Body of pancreas (tissue), 4 donors: Measurements from ENCODE around the gene TMBIM1. TPM values are rescaled to one million over a fixed set of nuclear protein-coding genes. Genes with fewer than 3 reads are reported as not detected.

Experiments
- ATAC-seq: fragments of 150-250 bp; one replicate; pipeline ENCODE4 v1.9.1; 2016
- DNase-seq, 4 donors: peaks; one replicate each; pipeline ENCODE4 v3.0.0-alpha.2; 2019
- H3K27ac ChIP-seq, 4 donors: fragments of 200-600 bp; sonication (generic); 1 replicate in 3 of 4; 2 replicates in 1 of 4; pipeline versions ENCODE4 v1.5.1 to v1.6.1; 2016 to 2019; ENCODE audit warnings: mild to moderate bottlenecking in 1 of 4, mixed read lengths in 1 of 4, moderate library complexity in 1 of 4
- H3K27me3 ChIP-seq, 2 donors: fragments of 200-600 bp; sonication (generic); one replicate each; pipeline ENCODE4 v1.6.0; 2016; ENCODE audit warnings: mild to moderate bottlenecking in 1 of 2
- H3K36me3 ChIP-seq, 2 donors: fragments of 200-600 bp; sonication (generic); replicated peaks in 1 of 2; 2 replicates each; pipeline ENCODE4 v1.5.1; 2016; ENCODE audit warnings: low read depth in 2 of 2; ENCODE audit not compliant: insufficient read depth in 1 of 2
- H3K4me1 ChIP-seq: fragments of 200-600 bp; sonication (generic); one replicate; pipeline ENCODE4 v1.6.0; 2016
- H3K4me3 ChIP-seq, 2 donors: fragments of 200-600 bp; sonication (generic); 1 replicate in 1 of 2; 2 replicates in 1 of 2; pipeline ENCODE4 v1.5.1; 2016 to 2019
- H3K9me3 ChIP-seq, 3 donors: fragments of 200-600 bp; sonication (generic); 1 replicate in 2 of 3; 2 replicates in 1 of 3; pipeline ENCODE4 v1.5.1; 2016
- CTCF ChIP-seq, 7 experiments: fragments of 450-650 bp in 4 of 7; fragments of 200-600 bp in 3 of 7; sonication (generic) in 3 of 7; IDR thresholded peaks; one replicate each; pipeline ENCODE4 v1.5.1; 2016 to 2019; ENCODE audit warnings: antibody characterized with exemption in 7 of 7
- POLR2A ChIP-seq, 3 donors: fragments of 450-650 bp; IDR thresholded peaks; one replicate each; pipeline ENCODE4 v1.6.1; 2016; ENCODE audit warnings: antibody characterized with exemption in 3 of 3, mild to moderate bottlenecking in 2 of 3
- WGBS, 2 donors: methylation state at CpG; one replicate each; pipeline ENCODE4 v1.1.5; 2017; 5-methylcytosine and 5-hydroxymethylcytosine counted together
- intact Hi-C: fragments of 100-400 bp; cut with DNase I; formaldehyde crosslinking; loops from one replicate; pipeline ENCODE4 v1.15.1; 2023
- total RNA-seq, 2 donors: library from RNA; depleted of rRNA; stranded (reverse); fragments of >200 nt; gene quantifications; one replicate each; pipeline ENCODE4 v1.1.0, GENCODE V29; 2016

TMBIM1 gene
- total RNA-seq: 100 to 1,000 TPM; 125 to 148 TPM

GRCh38 chr2:218292048-218293014 lies at the start of gene TMBIM1:
TSS of gene TMBIM1 (minus strand) at chr2:218292503. CDS start at chr2:218282141, 10,362 bp downstream.
- intact Hi-C loops: no loop called here
- Histone ChIP-seq H3K27ac (peak within 1 kb of the TSS; percentile 98 to 100 (median 98)), H3K4me1 (peaks cover 91% of the 10 kb centered on the region), H3K4me3 (peak within 1 kb of the TSS; percentile 37 to 58), H3K36me3 (no peaks in the 10 kb centered on the region), H3K27me3 (no peaks in the 10 kb centered on the region), H3K9me3 (no peaks in the 10 kb centered on the region)
- ATAC-seq (peak; percentile 72), DNase-seq (peak; percentile 84 to 88 (median 86))
- TF ChIP-seq CTCF (IDR thresholded peaks at IDR 0.05) (peak; percentile 46 to 99 (median 94)), POLR2A (IDR thresholded peaks at IDR 0.05) (peak; percentile 94 to 97 (median 95))
- WGBS, 2 donors: 4 to 9% methylated on average over 15 to 56 of the region's 63 CpGs

- ATAC-seq (no peak), DNase-seq (no peak)
- Histone ChIP-seq H3K4me3 (no peak overlapping the region), H3K27me3 (no peaks in the 10 kb centered on the region), H3K9me3 (no peaks in the 10 kb centered on the region), H3K36me3 (peaks cover 0 to 4% of the 10 kb centered on the region in 2 donors), H3K4me1 (peaks cover 12% of the 10 kb centered on the region), H3K27ac (no peak overlapping the region)
- intact Hi-C loops: no loop called here
- TF ChIP-seq POLR2A (IDR thresholded peaks at IDR 0.05): no peak
- WGBS, 2 donors: 92% methylated on average over 8 of the region's 8 CpGs; no CpG with 5 or more reads in 1 of the 2 donors
These were observed 49.1 kb upstream of the TMBIM1 start for GRCh38 chr2:218341381-218341780.

GRCh38 chr2:218340656-218341055 lies 48.4 kb upstream of the TMBIM1 start:
- no peak for DNase-seq
- no peak for TF ChIP-seq CTCF (IDR thresholded peaks at IDR 0.05)
- no peak for TF ChIP-seq POLR2A (IDR thresholded peaks at IDR 0.05)
- 93 to 95% methylated on average over 3 to 9 of the region's 9 CpGs for WGBS, 2 donors
- no peak for ATAC-seq
- no peaks in the 10 kb centered on the region for H3K9me3 ChIP-seq
- no peak overlapping the region for H3K4me3 ChIP-seq
- intact Hi-C loops: no loop called here
- H3K36me3 ChIP-seq: peaks cover 0 to 4% of the 10 kb centered on the region in 2 donors
- H3K4me1 ChIP-seq: peaks cover 8% of the 10 kb centered on the region
- H3K27ac ChIP-seq: no peak overlapping the region
- H3K27me3 ChIP-seq: no peaks in the 10 kb centered on the region

GRCh38 chr2:218334531-218334930 lies 42.2 kb upstream of the TMBIM1 start:
- TF ChIP-seq POLR2A (IDR thresholded peaks at IDR 0.05) (no peak), CTCF (IDR thresholded peaks at IDR 0.05) (no peak)
- 96 to 98% methylated on average over 3 of the region's 3 CpGs for WGBS, 2 donors

GRCh38 chr2:218332920-218333645 lies 40.8 kb upstream of the TMBIM1 start:
- ATAC-seq (no peak), DNase-seq (peak in 1 of 4 donors; percentile 61)
- Histone ChIP-seq H3K36me3 (no peaks in the 10 kb centered on the region), H3K4me1 (peaks cover 4% of the 10 kb centered on the region), H3K27me3 (no peaks in the 10 kb centered on the region), H3K4me3 (no peak overlapping the region), H3K9me3 (no peaks in the 10 kb centered on the region), H3K27ac (peak overlapping the region in 1 of 4 donors; percentile 54)
- WGBS, 2 donors: 63 to 90% methylated on average over 16 of the region's 16 CpGs
- peak in 1 of 3 donors; percentile 33 for TF ChIP-seq POLR2A (IDR thresholded peaks at IDR 0.05)
- TF ChIP-seq CTCF (IDR thresholded peaks at IDR 0.05): no peak
- intact Hi-C loops: no loop called here

More at GRCh38 chr2:218334531-218334930, 42.2 kb upstream of the TMBIM1 start:
- Histone ChIP-seq H3K36me3 (no peaks in the 10 kb centered on the region), H3K9me3 (no peaks in the 10 kb centered on the region), H3K4me1 (peaks cover 4% of the 10 kb centered on the region), H3K27ac (no peak overlapping the region), H3K27me3 (no peaks in the 10 kb centered on the region), H3K4me3 (no peak overlapping the region)
- intact Hi-C loops: no loop called here
- DNase-seq: no peak
- no peak for ATAC-seq
